Measurements from ENCODE around the gene C9orf72. TPM values are rescaled to one million over a fixed set of nuclear protein-coding genes. Genes with fewer than 3 reads are reported as not detected.
"Not testable (repeated sequence)": the region's sequence is repeated elsewhere in the genome, so short reads cannot be mapped to it uniquely, and the experiment has no call there.

Gene C9orf72
- total RNA-seq, 3 donors from 2014 or later, result 12.5 to 20.5 (median 14.6) TPM

- Histone ChIP-seq H3K4me1 (ENCODE audit: low read depth) (peaks cover 3% of the 10 kb centered on the region), H3K36me3 (ENCODE audit: low read depth) (no peaks in the 10 kb centered on the region), H3K4me3 (no peak overlapping the region), H3K9me3 (no peaks in the 10 kb centered on the region)
- no peak for ATAC-seq
- intact Hi-C loops (cut with DNase I, micrococcal nuclease), result no loop called here
- no peak for DNase-seq
- TF ChIP-seq, protein P1, sequence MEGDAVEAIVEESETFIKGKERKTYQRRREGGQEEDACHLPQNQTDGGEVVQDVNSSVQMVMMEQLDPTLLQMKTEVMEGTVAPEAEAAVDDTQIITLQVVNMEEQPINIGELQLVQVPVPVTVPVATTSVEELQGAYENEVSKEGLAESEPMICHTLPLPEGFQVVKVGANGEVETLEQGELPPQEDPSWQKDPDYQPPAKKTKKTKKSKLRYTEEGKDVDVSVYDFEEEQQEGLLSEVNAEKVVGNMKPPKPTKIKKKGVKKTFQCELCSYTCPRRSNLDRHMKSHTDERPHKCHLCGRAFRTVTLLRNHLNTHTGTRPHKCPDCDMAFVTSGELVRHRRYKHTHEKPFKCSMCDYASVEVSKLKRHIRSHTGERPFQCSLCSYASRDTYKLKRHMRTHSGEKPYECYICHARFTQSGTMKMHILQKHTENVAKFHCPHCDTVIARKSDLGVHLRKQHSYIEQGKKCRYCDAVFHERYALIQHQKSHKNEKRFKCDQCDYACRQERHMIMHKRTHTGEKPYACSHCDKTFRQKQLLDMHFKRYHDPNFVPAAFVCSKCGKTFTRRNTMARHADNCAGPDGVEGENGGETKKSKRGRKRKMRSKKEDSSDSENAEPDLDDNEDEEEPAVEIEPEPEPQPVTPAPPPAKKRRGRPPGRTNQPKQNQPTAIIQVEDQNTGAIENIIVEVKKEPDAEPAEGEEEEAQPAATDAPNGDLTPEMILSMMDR (IDR thresholded peaks at IDR 0.05), result no peak
Observed at GRCh38 chr9:27504259-27504658, 69.0 kb downstream of the C9orf72 start.

- peaks cover 3% of the 10 kb centered on the region for H3K4me1 ChIP-seq (ENCODE audit: low read depth)
- H3K4me3 ChIP-seq, result no peak overlapping the region
- no peak for DNase-seq
- no peak for ATAC-seq
- TF ChIP-seq, protein P1 (IDR thresholded peaks at IDR 0.05), result no peak
- no peaks in the 10 kb centered on the region for H3K36me3 ChIP-seq (ENCODE audit: low read depth)
- H3K9me3 ChIP-seq, result no peaks in the 10 kb centered on the region
- intact Hi-C loops (cut with DNase I, micrococcal nuclease), result no loop called here
Observed at GRCh38 chr9:27503623-27504022, 69.7 kb downstream of the C9orf72 start.

GRCh38 chr9:27500902-27501301 is 72.4 kb downstream of the C9orf72 start:
- DNase-seq; intact Hi-C loops (cut with DNase I, micrococcal nuclease); ATAC-seq; H3K4me3 ChIP-seq; H3K9me3 ChIP-seq; H3K4me1 ChIP-seq (ENCODE audit: low read depth); H3K36me3 ChIP-seq (ENCODE audit: low read depth): not testable (repeated sequence)

DNA sequence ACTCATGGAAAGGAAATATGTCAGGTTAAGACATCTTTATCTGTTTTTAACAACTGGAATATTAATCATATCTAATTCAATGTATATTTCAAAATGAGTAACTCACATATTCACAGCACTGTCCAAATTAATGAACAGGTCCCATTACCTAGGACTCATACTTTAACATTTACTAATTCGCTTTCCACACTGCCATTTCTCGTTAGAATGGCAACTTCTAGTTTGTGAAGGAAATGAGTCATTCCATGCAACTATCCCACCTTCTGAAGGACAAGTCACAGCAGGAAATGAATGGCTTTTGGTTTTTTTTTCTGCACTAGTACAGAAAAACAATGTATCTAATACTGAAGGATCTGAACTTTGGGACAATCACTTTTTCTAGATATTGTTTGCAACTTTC is 73.8 kb downstream of the C9orf72 start:
- no peak for ATAC-seq
- intact Hi-C loops (cut with DNase I, micrococcal nuclease), result no loop called here
- no peak for DNase-seq

DNA sequence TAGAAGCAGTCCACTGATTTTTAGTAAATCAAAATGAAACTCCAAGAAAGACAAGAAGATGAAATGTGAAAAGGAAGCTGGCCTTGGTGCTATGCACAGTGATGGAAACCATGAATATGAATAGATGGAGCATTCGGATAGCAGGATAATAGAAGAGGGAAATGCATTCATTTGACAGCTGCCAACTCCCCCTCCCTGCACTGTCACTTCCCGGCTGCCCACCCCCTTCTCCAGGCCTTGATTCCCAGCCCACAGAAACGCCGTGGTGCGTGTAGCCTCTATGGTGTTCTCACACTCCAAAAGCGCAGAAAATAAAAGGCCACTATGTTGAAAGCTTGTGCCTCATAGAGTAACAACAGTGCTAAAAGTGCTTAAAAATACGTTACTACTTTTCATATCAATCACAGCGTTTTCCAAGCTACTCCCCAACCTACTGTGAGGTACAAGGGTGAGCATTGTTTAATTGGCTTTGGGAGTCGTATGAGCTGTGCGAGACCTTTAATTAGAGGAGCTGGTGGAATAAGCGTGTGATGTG is 75.3 kb downstream of the C9orf72 start:
- Histone ChIP-seq H3K4me3 (no peak overlapping the region), H3K9me3 (no peaks in the 10 kb centered on the region), H3K4me1 (ENCODE audit: low read depth) (peaks cover 3% of the 10 kb centered on the region), H3K36me3 (ENCODE audit: low read depth) (no peaks in the 10 kb centered on the region)
- intact Hi-C loops (cut with DNase I, micrococcal nuclease), result no loop called here
- ATAC-seq (no peak), DNase-seq (no peak)
- TF ChIP-seq, protein P1 (IDR thresholded peaks at IDR 0.05), result no peak

More for the DNA sequence above, 73.8 kb downstream of the C9orf72 start:
- TF ChIP-seq, protein P1 (IDR thresholded peaks at IDR 0.05), result no peak
- H3K36me3 ChIP-seq (ENCODE audit: low read depth), result no peaks in the 10 kb centered on the region
- H3K4me3 ChIP-seq, result no peak overlapping the region
- H3K9me3 ChIP-seq, result no peaks in the 10 kb centered on the region
- peaks cover 3% of the 10 kb centered on the region for H3K4me1 ChIP-seq (ENCODE audit: low read depth)

Other genes with a start within 250 kb of the C9orf72 start
- gene IFNK, start 49.2 kb downstream of the C9orf72 start, total RNA-seq, result not detected
- 10 to 100 TPM; 34.6 to 57.5 (median 41.7) TPM for gene MOB3B, start 43.7 kb downstream of the C9orf72 start, total RNA-seq